GM21825 (cell line): ENCODE results near the gene TOMM70.
A peak's percentile ranks its signal among the peaks of the same experiment; 100 is the strongest.
"Not testable (repeated sequence)": the region's sequence is repeated elsewhere in the genome, so short reads cannot be mapped to it uniquely, and the experiment has no call there.

ENCODE experiments used
- ATAC-seq: cut with Tn5 transposase; IDR thresholded peaks from one replicate; pipeline ENCODE4 v1.9.1; 2021; ENCODE audit warnings: mild to moderate bottlenecking, moderate library complexity; ENCODE audit not compliant: unreplicated experiment

The TOMM70 gene

DNA sequence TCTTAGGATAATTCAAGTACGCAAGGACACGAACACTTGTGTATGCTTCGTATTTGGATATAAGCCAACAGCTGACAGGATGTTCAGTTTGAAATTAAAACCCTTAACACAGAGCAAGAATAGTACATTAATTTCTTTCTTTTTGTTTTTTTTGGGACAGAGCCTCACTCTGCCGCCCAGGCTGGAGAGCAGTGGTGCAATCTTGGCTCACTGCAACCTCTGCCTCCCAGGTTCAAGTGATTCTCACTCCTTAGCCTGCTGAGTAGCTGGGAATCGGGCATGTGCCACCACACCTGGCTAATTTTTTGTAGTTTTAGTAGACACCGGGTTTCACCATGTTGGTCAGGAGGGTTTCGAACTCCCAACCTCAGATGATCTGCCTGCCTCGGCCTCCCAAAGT is 32.4 kb downstream of the TOMM70 start:
- no peak for ATAC-seq

GRCh38 chr3:100366424-100366823 is 34.5 kb downstream of the TOMM70 start:
- no peak for ATAC-seq

DNA sequence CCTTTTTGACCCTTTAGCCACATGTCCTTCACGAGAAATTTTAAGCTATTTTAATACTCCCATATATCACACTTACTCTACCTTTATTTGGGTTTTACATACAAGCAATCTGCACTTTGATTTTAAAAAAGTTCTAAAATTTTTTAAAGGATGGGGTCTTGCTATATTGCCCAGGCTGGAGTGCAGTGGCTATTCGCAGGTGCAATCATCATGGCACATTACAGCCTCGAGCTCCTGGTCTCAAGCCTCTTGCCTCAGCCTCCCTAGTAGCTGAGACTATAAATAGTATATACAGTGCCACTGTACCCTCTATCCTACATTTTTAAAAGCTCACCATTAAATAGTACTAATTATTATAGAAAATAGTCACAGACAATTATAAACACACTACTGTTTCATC is 36.5 kb downstream of the TOMM70 start:
- no peak for ATAC-seq

GRCh38 chr3:100361897-100362296 is 39.0 kb downstream of the TOMM70 start:
- ATAC-seq: no peak

GRCh38 chr3:100360757-100361496 is 40.0 kb downstream of the TOMM70 start:
- ATAC-seq: no peak

GRCh38 chr3:100359035-100359434 is 41.9 kb downstream of the TOMM70 start:
- no peak for ATAC-seq

- no peak for ATAC-seq
Observed at GRCh38 chr3:100358413-100358812, 42.5 kb downstream of the TOMM70 start.

GRCh38 chr3:100354850-100355249 is 46.0 kb downstream of the TOMM70 start:
- ATAC-seq: peak; percentile 59

DNA sequence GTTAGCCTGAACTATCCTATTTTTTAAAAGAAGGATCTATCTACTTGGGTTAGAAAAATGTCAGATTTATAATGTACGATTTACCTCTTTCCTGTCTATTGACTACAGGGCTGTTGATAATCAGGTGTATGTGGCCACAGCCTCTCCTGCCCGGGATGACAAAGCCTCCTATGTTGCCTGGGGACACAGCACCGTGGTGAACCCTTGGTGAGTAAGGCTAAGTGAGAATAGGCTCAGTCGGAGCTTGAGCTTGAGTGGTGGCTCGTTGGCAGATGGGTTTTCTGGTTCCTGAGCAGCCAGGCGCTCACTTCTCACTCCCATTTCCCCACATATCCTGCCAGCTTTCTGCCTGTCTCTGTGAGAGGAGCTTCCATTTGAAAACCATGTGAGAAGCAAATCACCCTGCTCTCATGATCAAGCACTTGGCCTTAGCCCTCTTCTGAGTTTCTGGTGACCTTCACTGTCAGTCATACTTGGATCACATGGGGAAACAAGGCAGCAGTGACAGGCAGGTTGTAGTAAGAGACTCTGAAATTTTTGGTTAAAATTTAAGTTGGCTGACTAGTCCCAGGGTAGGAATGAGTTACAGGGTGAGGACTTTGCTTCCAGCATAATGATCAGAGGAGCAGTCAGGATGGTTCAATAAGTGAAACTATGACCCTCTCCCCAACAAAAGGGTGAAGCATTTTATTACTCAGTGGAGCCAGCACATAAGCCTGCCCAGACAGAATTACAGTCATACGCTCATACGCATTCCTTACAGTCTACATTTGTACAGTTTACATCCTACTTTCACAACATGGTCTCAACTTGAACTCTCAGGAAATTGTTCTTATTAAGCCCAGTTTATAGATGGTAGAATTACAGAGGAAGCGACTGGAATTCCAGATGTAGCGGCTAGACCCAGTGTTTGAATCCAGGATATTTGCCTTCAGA is 48.3 kb downstream of the TOMM70 start:
- no peak for ATAC-seq

GRCh38 chr3:100351770-100352169 is 49.1 kb downstream of the TOMM70 start:
- ATAC-seq: not testable (repeated sequence)

DNA sequence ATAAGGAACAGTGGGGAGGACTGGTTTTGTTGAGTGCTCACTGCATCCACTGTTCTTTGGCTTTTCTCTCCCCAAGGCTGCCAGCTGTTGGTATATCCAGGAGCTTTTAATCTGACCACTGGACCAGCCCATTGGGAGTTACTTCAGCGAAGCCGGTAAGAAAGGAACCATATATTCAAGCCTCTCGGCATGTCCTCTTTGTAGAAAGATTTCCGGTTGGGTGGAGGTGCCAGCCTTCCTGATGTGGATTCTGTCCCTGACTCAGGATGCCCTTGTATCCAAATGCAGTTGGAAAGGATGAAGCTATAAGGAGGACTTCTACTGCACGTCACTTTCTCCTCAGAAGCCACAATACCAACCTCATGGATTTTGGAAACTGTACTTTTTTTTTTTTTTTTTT is 52.2 kb downstream of the TOMM70 start:
- no peak for ATAC-seq

DNA sequence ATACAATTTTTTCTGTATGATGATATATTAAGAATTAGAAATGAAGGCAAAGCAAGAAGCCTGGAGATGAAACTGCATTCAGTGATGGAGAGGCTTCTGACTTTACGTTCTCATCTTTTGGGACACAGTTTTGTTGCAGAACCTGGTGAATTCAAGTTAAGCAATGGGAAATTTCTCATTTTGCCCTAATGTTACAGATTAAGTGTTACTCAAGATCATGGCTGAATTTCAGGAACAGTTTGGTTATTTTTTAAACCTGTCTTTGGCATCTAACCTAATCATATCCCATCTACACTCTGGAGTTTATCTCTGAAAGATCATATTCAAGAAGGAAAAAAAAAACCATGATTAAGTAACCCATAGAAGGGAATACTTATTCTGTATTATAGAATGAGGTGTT is 60.4 kb downstream of the TOMM70 start:
- ATAC-seq: no peak

DNA sequence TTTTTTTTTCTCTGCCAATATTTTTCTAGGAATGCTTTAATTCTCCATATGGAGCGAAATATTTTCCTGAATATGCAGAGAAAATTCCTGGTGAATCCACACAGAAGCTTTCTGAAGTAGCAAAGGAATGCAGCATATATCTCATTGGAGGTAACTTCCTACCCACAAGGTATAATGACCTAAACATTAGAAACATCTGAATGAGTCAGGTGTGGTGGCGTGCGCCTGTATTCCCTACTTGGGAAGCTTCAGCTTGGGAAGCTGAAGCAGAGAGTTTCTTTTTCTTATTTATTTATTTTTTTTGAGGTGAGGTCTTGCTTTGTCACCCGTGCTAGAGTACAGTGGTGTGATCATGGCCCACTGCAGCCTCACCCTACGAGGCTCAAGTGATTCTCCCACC is 61.1 kb downstream of the TOMM70 start:
- no peak for ATAC-seq

GRCh38 chr3:100338911-100339310 is 62.0 kb downstream of the TOMM70 start:
- ATAC-seq: no peak

DNA sequence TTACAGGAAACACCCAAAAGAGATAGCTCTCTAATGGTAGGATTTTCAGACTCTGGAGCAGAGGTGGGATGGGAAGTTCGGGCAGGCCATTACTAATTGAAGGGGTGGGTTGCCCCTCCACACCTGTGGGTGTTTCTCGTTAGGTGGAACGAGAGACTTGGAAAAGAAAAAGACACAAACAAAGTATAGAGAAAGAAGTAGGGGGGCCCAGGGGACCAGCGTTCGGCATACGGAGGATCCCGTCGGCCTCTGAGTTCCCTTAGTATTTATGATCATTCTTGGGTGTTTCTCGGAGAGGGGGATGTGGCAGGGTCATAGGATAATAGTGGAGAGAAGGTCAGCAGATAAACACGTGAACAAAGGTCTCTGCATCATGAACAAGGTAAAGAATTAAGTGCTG is 64.7 kb downstream of the TOMM70 start:
- ATAC-seq: not testable (repeated sequence)

- no peak for ATAC-seq
Observed at GRCh38 chr3:100335434-100335833, 65.5 kb downstream of the TOMM70 start.

DNA sequence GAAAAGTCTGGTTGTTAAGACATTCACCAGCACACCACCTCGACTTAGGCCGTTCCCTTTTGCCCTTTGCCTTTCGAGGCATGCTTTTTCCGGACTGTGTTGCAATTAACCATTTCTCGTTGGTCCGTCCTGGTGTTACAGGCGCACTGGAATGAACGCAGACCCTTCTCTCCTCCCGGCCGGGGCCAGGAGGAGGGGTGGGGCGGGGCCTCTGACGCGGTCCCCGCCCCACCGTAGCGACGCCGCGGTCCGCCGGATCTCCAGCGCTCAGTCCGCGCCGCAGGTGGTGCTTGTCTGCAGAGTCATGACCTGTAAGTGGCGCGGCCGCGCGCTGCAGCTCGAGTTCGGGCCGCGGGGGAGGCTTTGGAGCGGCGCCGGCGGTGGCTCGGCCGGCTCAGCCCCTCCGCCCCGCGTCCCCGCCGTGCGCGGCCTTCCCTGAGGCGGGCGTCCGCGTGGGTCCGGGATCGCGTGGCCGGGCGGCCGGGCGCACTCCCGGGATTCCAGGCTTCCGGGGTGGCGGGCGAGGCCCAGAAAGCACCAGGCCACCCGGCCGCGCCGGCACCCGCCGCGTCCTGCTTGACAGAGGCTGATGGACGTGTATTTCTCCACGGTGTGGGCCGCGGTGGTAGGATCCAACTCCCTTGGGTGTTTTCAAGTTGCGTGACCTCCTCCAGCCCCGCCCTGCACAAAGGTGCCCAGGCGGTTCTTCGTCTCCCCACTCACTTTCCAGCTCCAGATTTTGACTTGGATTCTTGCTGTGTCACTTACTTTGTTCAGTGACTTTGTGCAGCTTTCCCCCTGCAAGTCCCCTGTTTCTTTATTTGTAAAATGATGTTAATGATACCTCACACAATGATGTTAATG is 66.2 kb downstream of the TOMM70 start, which contains the start of gene NIT2:
Gene NIT2, plus strand, starts transcription at position 270 of the 864 bp plus-strand sequence. Its CDS starts 35 bp downstream, at position 305.
- peak; percentile 98 for ATAC-seq

- ATAC-seq: no peak
Observed at GRCh38 chr3:100333970-100334487, 66.9 kb downstream of the TOMM70 start.

DNA sequence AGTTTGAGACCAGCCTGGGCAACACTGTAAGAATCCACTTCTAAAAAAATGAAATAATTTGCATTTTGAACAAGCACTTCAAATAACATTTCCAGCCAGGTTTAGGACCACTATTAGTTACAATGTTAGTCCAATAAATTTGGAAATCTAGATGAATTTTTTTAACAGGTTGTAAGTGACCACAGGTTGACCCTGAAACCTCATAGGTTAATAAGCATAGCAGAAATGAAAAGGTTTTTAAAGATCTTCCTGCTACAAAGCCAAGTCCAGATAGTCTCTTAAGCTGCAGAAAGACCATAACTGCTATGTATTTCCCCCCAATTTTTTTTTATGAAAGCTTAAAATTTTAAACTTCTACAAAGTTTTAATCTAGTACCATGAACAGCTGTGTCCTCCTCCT is 67.8 kb downstream of the TOMM70 start:
- no peak for ATAC-seq

DNA sequence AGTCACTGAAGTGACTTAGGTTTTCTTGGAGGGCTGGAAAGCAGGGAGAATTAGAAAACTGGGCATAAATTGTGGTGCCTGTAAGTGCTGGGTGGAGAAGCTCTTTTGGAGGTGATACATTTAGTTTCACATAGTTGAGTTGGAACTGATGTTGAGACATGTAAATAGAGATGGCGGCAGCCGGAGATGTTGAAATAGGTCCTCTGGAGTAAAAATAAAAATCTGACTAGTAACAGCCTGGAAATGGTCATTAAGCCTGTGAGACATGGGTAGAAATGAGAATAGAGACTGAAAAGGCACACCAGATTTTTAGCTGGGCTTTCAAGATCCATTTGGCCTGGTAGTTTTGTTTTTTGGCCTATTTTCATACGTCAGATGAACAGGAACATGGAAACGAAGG is 69.2 kb downstream of the TOMM70 start:
- no peak for ATAC-seq

DNA sequence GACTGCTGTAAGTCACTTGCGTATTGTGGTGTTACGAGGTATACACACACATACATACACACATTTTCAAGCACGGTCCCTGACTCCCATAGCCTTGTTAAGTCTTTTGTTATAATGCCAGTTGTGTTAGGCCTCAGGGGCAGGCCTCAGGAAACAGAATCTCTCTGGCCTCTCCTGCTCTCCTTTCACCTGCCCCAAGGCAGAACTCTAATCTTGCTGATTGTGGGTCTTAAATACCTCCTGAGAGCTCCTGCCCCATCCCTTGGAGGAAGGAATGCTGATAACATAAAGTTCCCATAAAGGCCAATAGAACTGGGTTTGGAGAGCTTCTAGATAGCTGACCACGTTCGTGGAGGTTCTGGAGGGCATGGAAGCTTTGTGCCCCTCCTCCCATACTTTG is 70.2 kb downstream of the TOMM70 start:
- ATAC-seq: no peak
